T follicular helper cell (primary cell): ENCODE data around the gene VAV2.

ENCODE experiments used
- DNase-seq: peaks from one replicate; pipeline ENCODE4 v3.0.0-alpha.2; 2020; ENCODE audit warnings: low read depth

The VAV2 gene

GRCh38 chr9:133741716-133742115 lies 250.4 kb downstream of the VAV2 start:
- no peak for DNase-seq

DNA sequence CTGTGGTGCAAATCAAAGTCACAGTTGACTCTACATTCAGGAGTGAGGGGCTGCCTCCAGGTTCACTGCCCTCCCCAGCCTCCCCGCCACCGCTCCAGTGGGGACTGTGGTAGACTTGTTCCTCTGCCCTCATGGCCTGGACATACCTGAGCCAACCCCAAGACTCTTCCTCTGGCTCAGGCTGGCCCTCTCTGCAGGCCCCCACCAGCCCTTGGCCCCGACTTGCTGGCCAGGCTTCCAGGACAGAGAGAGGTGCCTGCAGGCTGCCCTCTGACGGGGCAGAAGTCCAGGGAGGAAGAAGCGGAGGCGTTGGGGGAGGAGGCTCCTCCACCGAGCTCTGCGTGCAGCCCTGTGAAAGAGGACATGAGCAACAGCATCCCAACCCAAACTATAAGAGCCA lies 251.2 kb downstream of the VAV2 start:
- no peak for DNase-seq

- no peak for DNase-seq
Measured at GRCh38 chr9:133739408-133740280, 252.5 kb downstream of the VAV2 start.

DNA sequence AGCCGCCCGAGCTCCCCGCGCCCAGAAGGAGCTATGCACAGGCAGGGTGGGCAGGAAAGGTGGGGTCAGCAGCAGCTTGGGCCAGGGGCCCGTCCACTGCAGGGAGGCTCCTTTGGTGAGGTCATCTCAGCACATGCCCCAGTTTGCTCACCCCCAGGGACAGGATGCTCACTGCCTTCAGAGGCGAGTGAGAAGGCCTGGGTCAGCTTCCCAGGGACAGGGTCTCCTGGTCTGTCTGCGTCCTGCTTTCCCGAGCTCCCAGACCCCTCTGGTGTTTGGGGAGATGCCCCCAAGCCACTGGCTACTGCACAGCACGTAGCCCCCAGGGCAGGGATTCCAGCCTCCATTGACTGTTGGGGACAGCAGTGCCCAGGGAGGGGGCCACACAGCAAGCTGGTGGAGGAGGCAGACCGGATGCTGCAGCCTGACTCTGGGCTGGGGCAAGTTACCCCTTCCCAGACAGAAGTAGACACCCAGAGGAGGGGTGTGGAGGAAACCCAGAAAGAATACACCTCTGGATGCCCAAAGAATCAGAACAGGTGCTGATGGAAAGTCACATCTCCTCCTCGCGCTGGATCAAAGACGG lies 253.4 kb downstream of the VAV2 start:
- no peak for DNase-seq

DNA sequence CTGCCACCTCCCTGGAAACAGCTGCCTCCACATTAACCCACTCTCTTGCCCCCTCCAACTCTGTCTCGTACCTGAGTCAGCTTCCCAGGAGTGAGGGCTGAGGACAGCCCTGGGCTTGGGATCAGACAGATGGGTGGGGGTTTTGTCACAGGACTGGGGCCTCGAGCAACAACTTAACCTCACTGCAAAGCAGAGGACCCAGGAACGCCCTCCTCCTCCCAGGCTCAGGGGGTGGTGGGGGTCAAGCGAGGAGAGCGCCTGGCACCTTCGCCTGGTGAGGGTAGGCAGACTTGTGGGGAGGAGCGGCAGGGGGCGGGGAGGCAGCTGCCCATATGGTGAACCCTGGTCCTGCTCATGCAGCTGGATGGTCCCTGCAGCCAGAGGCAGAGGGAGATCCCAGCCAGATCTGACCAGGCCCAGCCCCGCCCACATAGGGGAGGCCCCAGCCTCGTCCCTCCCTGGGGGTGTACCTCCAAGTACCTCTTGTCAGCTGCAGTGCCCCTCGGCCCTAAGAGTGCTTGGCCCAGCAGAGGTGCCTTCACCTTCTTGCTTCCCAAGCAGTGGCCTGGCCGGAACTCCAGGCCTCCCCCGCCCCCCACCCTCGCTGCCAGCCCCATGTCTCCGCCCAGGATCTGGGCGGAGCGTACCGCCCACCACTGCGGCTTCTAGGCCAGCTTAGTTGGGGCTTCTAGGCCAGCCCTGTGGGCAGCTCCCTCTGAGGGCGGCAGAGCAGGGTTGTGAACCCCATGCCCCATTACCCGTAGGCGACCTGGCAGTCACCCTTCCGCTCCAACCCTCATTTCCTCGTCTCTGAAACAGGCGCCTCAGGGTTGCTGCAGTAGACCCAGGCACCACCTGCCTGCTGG lies 254.1 kb downstream of the VAV2 start, which contains the start of gene SARDH:
TSS of gene SARDH (minus strand) at position 579 of the 866 bp plus-strand sequence. CDS start 4,179 bp downstream, outside the sequence.
- no peak for DNase-seq

DNA sequence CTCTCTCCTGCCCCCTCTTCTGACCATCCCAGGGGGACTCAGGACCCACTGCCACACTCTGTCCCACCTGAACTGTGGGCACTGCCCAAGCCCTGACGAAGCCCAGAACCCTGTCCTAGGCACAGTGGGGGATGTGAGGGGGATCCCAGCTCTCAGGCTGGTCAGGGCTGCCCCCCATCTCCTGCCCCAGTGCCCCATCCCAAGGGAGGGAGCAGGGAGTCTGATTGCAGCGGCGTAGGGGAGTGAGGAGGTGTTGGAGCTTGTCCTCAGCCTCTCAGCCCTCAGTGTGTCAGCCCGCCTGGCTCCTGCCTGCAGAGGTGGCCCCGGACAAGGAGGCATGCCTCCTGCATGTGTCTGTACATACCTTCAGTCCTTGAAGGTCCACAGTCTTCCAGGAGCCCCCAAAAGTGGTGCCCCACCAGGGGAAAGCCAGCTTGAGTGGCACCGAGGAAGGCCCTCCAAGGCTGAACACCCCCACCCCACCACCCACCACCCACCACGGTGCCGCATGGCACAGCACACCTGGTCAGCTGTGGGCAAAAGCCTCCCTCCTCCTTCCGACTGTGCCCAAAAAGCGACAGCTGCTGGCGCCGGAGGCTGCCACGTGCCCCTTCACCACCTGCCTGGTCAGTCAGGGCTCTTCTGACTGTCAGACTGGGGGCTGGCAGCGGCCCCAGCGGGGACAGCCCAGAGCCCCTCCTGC lies 254.9 kb downstream of the VAV2 start:
- DNase-seq = no peak

- DNase-seq = no peak
Measured at GRCh38 chr9:133735931-133736330, 256.2 kb downstream of the VAV2 start.

DNA sequence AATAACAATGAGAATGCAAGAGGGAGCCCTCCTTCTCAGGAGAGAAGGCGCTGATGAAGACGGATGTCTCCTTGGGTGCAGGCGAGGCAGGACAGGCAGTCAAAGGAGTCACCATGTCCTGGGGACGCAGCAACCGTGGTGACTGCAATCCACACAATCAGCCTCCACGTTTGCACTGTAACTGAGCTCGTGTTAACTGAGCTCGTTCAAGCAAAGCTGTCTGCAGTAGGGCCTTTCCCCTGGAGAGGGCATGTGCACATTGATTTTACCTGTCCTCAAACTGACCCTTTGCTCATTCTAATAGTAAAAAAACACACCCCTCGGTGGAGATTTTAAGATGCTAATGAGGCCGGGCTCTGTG lies 256.7 kb downstream of the VAV2 start:
- no peak for DNase-seq

- DNase-seq = no peak
Measured at GRCh38 chr9:133734590-133735414, 257.3 kb downstream of the VAV2 start.

- no peak for DNase-seq
Measured at GRCh38 chr9:133733796-133734533, 258.2 kb downstream of the VAV2 start.

DNA sequence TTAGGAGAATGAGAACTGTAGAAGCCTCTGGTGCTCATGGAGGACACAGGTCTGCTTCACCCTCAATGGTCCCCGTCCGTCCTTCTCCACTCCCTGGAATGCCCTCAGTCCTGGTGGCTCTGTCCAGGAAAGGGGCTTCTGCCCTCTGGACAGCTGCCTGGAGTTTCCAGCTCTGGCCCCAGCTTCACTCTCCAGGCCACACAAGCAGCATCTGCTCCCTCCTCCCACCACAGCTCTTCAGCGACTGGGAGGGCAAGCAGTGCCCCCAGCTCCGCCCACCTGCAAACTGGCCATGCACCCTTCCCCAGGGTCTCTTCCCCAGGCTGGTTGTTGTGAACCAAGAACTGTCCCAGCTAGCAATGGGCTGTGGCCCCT lies 258.7 kb downstream of the VAV2 start:
- no peak for DNase-seq

DNA sequence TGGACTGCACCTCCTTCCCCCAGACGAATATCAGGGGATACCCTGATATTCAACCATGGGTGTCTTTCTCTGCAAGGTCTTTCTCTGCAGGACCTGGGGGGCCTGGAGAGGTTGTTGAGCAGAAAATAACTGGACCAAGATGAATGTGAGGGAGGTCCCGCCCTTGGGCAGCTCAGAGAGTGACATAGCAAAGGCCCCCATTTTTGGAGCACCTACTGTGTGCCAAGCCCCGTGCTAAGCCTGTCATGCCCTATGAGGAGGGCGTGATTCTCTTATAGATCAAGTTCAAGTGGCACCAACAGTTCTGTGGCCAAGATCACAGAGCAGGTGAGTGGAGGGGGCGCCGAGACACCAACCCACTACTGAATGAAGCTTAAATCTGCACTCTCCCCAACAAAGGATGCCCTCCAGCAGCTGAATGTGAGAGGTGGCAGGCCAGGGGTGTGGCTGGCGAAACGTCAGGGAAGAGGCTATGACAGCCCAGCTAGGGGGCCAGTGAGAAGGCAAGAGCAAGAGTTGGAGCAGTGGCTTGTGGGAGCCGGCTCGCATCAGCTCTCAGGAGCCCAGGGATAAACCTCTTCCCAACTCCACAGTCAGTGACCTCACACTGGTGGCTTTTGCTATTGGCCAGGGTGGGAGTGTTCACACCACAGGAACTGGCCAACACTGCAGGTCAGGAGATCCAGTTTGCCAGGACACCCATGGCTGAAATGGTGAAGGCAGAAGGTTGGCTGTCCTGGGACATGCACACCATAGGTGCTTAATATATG lies 259.3 kb downstream of the VAV2 start:
- DNase-seq = no peak

GRCh38 chr9:133731876-133732638 lies 260.1 kb downstream of the VAV2 start:
- no peak for DNase-seq

DNA sequence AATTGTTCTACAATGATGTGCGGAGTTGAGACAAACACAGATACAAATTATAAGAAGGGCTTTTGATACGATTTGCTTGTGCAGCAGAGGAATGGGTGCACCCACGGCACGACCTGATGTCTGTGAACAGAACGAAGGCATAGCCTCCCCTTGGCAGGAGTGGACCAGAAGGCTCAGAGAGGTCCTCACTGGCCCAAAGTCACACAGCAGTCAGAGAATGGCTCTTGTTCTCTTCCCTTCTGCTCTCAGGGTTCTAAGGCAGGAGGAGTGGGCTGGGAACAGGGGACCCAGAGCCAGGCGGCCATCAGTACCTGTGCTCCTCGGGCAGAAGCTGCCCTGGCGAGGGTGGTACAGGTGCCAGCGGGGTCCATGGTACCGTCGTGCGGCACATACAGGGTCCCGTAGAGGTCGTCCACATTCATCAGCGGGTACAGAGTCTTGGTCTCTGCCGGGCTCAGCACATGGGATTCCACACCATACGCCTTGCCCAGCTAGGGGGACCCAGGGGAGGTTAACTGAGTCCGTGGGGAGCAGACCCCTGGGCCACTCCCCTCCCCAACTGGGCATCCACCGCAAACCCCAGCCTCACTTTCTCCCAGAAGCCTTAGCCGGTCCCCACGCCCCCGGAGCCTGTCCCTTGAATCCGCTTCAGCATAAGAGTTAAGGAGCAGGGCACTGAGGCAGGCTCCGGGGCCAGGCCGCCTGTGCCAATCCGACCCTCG lies 261.0 kb downstream of the VAV2 start:
- no peak for DNase-seq

- DNase-seq = no peak
Measured at GRCh38 chr9:133729617-133730281, 262.4 kb downstream of the VAV2 start.

- DNase-seq = no peak
Measured at GRCh38 chr9:133728856-133729616, 263.1 kb downstream of the VAV2 start.
